HG03095 (cell line): ENCODE data around the gene EIF1B.

ENCODE experiments used
- ATAC-seq: cut with Tn5 transposase; IDR thresholded peaks from one replicate; pipeline ENCODE4 v1.9.1; 2021; ENCODE audit warnings: moderate library complexity; ENCODE audit not compliant: unreplicated experiment

Gene EIF1B

DNA sequence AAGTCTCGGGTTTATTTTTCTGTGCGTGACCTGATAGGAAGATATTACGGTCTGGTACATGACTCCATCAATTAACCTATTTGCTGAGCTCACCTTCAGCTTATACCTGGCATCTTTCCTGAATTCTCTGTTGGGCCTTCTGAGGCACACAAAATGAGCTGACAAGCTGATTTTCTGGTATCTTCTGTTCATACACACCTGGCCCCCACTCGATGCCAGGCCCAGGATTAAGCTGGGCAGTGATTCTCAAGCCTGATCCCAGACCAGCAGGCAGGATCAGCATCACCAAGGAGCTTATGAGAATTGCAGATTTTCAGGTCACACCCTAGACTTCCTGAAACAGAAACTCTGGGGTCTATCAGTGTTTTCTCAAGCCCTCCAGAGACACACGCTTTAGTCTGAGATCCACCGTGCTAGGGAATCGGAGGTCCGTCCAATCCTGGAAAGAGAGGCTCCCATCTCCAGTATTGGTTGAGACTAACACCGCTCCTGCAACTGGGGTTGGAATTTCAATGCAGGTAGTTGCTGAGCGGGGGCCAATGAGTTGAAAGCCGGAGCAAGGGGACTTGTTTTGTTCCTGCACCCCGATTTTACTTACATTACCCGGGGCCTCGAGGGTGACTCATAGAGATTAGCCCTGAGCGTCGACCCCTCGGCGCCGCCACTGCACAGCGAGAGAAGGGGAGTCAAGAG is 636 bp upstream of the EIF1B start:
- peak; percentile 0 for ATAC-seq

DNA sequence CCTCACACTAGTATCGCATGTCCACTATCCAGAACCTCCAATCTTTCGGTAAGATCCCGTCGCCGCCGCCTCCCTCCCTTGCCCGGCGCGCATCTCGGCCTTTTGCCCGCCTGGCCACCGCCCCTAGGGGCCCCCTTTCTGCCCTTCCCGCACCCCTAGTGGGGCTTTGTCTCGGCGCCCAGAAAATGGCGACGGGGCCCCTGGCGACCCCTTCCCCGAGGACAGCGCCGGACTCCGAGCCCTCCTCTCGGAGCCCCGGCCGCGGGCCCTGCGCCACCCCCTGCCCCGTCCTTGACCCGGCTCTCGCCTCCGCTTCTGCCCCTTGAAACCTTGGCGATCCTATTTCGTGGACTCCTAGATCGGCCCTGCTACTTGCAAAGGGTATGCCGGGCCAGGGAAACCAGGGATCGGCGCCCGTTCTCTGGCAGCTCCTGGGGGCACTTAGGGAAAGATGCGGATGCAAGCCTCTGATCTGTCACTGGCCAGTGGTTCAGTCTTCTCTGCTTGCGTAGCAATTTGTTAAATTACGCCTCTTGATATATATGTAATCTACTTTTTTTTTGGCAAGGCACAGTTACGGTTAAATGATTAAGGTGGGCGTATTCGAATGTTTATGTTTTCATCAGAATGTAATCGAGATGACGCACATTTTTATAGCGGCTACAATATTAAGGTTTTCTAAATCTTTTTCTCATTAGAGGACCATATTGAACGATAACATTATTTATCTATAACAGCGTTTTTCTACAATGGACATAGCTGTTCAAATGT is 603 bp downstream of the EIF1B start:
- ATAC-seq = peak; percentile 21

DNA sequence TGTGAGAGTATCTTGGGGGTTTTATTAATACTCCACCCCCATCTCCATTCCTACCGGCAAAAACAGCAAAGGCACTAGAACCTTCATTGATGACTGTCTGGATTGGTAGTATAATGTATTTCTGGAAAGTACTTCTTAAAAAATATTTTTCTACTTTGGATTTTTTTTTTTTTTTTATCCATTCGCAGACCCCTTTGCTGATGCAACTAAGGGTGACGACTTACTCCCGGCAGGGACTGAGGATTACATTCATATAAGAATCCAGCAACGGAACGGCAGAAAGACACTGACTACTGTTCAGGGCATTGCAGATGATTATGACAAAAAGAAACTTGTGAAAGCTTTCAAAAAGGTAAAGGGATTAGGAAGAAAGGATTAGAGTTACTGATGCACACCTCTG is 1.2 kb downstream of the EIF1B start:
- ATAC-seq = no peak

DNA sequence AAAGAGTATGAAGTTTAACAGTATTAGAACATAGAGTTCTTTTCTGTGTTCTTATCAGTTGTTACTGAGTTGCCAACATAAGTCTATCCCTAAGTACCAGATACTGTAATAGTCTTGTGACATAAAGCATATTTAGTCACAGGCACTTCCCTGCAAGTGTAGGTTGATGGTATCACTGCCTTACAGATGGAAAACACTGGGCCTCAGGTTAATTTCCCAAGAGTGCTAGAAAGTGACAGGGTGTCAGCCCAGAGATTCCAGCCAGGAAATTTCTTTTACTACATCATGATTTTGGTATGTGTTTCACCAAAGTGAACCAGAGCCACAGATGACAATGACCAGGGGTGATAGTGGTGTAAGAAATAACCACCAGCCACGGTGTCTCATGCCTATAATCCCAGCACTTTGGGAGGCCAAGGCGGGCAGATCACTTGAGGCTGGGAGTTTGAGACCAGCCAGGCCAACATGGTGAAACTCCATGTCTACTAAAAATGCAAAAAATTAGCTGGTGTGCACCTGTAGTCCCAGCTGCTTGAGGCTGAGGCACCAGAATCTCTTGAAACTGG is 3.2 kb downstream of the EIF1B start:
- ATAC-seq = no peak

DNA sequence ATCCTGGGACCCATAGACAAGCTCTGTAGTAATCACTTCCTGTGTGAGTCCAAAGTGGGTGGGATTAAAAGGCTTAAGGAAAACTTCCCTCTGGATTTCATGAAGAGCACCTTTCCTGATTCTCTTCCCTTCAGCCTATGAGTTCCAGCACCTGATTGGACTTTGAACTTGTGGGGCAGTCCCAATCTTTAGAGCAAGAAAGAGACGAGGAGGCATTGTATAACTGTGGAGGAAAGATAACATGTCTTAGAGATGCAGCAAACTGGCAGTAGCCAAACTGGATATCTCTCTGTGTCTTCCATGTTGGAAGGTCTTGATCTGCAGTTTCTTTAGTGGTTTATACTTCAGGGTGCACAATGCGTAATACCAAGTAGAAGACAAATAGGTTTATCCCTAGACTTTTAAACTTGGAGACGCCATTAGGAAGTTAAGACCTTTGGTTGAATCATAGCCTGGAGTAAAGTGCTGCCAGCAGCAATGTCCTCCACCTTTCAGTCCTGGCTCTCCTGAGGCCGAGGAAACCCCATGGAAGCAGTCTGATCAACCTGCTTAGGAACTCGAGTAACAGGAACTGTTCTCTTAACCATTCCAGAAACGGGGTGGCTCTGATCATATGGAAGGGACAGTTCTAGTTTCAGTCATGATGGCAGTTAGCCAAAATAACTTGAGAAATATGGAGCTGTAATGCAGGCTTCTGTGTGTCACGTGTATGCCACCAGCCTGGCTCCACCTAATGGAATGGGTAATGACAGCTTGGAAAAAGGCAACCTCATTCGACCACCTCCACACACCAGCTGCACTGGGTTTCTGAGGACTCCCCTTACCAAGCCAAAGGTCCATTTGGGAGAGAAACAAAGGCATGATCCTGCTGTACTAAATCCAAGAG is 4.7 kb downstream of the EIF1B start:
- no peak for ATAC-seq

DNA sequence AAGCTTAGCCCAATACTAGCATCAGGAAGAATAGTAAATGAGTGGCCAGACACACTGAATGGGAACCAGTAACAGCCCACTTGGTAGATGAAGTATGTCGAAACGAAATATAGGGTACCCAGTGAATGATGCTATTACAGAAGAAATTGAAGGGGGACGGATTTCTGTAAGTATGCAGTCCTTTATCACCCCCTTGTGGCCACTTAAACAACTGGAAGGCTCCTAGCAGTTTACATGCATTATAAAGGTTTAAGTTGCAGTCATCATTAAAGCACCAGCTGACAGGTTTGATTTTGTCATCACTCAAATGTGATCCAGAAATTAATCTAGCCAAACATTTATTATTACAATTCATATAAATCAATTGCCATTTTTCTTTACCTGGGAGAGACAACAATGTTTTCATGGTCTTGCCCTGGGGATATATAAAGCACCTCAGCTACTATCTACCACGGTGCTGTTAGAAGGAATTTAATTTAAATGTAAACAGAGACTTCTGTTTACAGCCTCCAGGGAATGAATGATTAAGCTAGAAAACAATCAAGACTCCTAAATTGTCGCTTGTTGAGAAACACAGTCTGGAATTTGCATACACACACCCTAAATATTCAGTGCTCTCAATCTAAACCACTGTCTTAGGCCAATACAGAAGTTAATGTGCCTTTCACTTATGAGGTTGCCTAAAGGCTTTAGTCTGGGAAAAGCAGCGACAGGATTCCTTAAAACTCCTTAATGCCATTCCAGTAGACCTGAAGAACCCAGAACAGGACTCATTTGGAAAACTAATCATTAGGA is 7.8 kb downstream of the EIF1B start:
- peak; percentile 68 for ATAC-seq

DNA sequence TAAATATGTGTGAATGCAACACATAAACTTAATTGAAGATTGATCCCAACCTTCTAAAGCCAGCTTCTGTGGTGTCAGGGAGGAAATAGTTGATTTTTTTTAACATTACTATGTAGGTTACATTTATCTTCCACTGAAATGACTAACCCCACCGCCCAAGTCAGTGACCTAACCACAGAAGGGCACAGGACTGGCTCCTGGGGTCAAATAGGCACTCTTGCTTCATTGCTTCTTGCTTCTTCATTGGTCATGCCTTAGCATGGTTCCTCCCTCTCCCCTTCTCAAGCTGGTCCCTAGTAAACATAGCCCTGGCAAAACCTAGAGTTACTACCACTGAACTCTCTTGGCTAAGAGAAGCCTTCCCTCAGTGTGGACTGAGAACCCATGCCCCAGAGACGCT is 12.3 kb downstream of the EIF1B start:
- no peak for ATAC-seq

DNA sequence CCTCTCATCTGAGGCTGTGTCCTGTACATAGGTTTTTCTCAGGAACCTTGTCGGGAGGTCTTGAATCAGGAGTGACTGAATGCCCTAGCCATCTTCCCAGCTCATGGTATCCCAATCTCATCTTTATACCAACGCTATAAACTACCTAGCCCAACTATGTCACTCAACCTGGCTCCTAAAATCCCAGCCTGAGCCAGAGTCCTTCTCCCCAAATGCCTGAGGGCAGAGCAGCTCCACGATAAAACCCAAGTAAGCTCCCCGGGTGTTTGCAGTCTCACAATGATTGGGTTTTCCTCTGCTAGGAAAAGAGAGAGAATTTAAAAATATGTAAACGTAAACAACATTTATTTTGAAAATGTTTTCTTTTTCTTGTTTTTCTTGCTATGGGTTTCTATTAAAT is 14.4 kb downstream of the EIF1B start:
- no peak for ATAC-seq

DNA sequence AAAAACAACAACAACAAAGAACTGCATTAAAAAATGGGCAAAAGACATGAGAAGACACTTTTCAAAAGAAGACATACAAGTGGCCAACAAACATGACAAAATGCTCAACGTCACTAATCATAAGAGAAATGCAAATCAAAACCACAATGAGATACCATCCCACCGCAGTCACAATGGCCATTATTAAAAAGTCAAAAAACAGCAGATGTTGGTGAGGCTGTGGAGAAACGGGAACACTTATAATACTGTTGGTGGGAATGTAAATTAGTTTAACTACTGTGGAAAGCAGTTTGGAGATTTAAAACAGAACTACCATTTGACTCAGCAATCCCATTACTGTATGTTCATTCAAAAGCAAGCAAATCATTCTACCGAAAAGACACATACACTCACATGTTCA is 15.1 kb downstream of the EIF1B start:
- ATAC-seq = no peak

DNA sequence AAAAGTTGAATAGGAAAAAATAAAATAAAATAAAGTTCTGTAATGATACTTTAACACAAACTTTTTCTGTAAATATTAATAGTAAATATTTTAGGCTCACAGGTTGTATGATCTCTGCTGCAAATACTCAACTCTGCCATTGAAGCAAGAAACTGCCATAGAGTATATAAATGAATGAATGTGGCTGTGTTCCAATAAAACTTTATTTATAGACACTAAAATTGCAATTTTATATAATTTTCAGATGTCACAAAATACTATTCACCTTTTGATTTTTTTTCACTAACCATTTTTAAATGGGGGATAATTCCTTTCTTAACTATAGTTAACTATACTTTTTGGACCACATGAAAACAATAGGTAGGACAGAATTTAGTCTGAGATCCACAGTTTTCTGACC is 16.0 kb downstream of the EIF1B start:
- no peak for ATAC-seq

DNA sequence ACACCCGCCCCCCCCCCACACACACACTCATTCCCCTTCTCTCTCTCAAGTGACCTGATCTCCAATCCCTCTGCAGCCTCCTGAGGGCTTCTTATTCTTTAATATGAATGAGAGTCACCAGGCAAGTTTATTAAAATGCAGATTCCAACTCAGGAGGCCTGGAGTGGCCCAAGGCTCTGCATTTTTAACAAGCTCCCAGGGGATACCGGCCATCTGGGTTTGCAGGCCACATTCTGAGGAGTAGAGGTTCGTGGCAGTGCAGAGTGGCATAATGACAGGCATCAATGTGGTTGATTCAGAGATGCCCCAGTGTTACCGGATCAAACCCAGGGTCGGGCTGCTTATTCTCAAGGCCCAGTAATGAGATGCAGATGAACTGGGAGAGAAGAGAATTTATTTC is 18.9 kb downstream of the EIF1B start:
- no peak for ATAC-seq

DNA sequence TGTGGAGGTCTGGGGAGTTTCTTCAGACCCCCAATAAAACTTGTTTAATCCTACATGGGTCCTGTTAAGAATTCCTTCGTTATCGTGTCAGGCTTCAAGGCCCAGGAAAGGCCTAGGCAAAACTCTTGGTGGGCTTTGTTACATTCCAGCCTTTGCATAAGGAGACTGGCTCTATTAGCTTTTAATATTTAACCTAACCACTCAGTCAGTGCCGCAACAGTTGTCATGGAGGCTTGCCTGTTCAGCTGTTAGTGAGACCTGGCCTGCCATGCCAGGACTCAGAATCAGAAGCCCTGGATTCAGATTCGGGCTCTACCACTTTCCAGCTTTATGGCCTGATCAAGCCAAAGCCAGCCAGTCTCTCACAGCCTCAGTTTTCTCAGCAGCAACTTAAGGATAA is 19.6 kb downstream of the EIF1B start:
- no peak for ATAC-seq

DNA sequence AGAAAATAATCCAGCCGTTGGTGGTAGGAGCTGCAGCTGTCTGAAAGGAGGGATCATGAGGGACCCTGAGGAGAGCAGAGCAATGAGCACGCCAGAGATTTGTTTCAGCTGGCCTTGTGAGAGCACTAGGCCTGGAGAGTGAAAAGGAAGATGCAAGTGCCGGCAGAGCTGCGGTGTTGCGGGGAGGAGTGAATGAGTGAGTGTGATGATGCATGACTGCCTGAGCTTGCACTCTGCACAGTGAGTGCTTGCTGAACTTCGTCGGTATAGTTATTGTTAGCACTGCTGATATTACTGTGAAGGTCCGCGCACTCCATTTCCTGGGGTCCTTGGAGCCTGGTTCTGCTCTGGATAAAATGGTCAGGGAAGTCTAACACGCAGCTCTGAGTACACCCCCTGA is 23.2 kb downstream of the EIF1B start:
- no peak for ATAC-seq

DNA sequence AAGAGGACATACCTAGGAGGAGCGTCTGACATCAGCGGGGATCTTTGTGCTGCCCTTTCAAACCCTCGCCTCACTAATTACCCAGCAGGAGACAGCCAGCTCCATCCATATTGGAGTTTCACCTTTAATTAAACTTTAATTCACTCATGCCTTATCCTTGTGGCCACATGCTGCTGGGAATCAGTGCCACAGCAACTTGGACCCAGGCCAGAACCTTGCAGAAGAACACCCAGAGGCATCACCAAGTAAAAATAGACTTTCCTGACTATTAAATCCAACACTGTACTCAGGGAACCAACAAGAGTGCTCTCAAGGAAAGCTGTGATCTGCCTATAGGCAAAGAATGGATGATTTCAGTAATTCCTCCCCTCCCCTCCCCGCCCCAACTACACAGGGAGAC is 23.9 kb downstream of the EIF1B start:
- no peak for ATAC-seq

DNA sequence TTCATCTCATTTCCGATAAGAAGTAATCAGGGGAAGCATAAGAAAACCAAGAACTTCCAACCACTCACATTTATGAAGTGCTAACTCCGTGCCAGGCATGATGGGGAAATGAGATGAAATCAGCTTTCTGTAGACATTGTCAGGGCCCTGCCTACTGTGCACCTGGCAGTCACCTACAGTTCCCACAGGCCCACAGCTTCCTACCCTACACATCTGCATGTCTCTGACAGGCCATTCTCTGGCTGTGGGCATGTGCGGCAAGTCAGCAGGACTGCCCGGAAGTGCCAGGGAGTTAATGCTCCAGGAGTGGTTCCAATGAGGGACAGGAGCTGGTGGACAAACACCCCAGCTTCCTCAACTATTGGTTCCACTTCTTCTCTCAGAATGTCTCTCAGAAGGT is 24.3 kb downstream of the EIF1B start:
- ATAC-seq = no peak

DNA sequence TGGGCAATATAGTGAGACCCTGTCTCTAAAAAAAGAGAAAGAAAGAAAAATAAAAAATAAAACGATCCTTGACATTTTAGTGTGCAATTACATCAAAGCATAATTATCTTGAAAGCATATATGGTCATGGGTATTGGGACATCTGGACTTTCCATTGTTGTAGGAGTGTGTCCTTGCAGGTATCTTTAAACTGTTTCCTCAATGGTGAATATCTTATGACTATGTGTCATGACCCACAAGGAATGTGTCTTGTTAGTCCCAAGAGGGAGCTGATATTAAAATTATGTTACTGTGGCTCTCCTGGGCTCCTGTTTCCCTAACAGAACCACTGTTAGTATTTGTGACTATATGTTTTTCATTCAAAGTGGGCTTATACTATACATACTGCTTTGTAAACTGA is 26.6 kb downstream of the EIF1B start:
- no peak for ATAC-seq

DNA sequence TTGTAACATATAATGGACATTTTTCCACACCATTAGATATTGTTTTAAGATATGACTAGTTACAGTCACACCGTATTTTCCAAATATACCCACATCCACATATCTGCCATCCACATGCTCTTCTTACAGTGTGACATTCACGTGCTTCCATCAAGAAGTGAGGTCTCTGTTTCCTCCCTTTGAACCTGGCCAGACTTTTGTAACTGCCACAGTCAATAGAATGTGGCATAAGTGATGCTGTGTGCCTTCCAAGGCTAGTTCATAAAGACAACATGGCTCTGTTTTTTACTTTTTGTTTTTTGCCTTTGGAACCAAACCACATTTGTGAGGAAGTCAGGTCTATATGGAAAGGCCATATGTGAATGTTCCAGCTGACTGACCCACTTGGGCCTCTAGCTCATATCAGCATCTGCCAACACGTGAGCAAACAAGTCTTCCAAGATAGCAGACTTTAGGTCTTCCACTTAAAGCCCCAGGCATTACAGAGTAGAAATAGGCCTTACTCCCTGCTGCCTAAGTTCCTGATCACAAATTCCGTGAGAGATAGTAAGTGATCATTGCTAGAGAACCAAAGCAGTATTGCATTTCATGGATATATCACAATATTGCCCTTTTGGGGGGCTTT is 27.1 kb downstream of the EIF1B start:
- no peak for ATAC-seq

DNA sequence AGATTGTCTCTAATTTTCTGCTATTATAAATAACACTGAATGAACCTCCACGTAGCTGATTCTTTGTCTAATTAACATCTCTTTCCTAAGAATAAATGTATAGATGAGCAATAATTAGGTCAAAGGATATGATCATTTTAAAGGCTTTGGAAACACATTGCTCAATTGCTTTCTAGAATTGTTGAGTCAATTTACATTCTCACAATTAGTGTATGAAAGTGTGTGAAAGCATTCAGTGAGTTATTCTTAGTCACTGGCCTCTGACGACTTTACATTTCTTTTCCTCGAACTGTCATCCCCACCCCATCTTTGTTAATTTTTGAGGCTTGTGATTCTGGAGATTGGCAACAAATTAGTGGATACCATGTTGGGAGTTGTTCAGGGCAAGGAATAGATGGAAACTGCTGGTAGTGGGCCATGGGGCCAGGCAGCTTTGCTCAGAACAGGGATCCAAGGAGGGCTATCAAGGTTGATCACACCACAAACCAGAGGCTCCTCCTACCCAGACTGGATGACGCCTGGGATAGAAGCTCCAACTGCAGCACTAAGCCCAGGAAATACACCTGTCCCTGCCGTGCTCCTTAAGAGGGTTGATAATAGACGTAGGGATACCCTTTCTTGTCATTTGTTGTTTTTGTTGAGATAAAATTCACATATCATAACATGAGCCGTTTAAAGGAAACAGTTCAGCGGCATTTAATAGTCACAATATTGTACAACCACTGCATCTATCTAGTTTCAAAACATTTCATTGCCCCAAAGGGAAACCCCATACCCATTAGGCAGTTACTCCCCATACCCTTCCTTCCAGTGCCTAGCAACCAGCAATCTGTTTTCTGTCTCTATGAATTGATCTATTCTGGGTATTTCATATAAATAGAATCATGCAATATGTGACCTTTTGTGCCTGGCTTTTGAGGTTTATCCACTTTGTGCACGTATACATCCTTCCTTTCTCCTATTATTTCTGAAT is 27.9 kb downstream of the EIF1B start:
- ATAC-seq = peak; percentile 52

DNA sequence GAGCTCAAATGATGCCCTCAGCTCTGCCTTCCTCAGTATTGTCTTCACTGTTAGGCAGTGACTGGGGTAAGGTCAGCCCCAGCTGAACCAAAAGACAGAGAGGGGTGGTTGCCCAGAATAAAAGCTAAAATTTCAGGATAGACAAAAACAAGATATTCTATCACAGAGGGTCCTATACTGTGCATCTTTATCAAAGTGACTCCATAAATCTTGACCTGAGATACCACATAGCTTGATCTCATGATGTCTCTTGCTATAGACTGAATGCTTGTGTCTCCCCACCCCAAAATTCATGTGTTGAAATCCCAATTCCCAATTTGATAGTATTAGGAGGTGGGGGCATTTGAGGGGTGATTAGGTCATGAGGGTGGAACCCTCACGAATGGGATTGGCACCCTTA is 30.4 kb downstream of the EIF1B start:
- no peak for ATAC-seq
